HG03432 (cell line): ENCODE results near the gene FGF2.
"Not testable (repeated sequence)": the region's sequence is repeated elsewhere in the genome, so short reads cannot be mapped to it uniquely, and the experiment has no call there.

Experiments
- ATAC-seq: cut with Tn5 transposase; IDR thresholded peaks from one replicate; pipeline ENCODE4 v1.9.1; 2021; ENCODE audit warnings: mild to moderate bottlenecking, moderate library complexity; ENCODE audit not compliant: unreplicated experiment

FGF2 gene

DNA sequence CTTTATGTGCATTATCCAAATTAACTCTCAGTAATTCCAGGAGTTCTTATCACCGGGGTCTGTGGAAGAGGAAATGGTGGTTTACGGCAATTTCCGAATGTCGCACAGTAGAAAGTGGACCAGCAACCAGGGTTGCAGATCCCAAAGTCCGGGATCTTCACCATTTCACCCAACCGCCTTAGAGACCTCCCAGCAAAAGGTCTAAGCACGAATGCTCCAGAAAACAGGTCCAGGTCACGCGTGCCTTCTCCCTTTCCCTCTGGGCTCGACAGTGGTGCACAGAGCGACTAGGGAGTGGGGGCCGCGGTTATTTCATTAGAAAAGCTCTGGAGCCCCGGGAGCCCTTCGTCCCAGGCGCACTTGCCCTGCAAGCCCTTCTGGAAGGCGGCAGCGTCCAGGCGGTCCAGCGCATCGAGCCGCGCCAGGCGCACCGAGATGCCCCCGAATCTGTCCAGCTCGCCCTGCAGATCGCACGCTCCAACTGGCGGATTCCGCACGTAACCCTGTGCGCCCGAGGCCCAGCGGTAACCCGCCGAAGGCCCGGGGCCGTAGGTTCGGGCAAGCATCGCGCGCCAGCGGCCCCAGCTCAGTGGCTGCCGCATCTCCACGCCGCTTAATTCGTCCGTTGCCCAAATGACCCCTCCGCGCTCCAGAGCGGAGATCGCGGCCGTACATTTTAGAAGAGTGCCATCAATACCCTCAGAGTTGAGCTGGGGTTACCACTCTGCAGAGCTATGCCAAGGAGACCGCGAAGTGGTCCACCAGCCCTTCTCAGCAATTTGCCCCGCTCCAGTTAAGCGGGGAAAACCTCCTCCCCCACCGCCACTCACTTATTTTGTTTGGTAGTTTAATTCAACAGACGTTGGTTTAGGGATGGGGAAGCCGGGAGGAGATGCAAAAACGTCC lies 95.6 kb downstream of the FGF2 start, which contains the start of gene NUDT6:
NUDT6 (minus strand) TSS at position 627 of the 906 bp plus-strand sequence; CDS start at position 602, 25 bp downstream.
- peak; percentile 78 for ATAC-seq

DNA sequence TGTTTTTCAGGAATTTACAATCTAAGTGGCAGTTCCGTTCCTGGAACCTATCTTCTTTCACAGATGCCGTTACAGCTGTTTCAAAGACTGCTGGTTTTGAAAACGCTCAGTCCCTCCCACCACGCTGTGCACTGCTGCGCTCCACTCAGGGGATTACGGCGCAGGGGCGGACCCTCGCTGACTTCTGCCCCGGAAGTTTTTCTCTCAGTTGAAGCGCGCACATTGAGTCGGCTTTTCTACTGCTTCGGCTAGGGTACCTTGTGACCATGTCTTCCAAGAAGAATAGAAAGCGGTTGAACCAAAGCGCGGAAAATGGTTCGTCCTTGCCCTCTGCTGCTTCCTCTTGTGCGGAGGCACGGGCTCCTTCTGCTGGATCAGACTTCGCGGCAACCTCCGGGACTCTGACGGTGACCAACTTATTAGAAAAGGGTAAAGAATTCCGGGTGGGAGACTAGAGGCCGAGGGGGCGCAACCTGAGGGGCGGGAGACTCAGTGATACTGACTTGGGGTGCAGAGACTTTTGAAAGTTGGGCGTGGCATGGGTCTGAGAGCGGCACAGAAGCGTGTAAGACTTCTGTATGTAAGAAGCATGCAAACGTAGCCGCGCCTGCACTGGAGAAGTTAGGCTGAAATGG lies 96.4 kb downstream of the FGF2 start:
- peak; percentile 96 for ATAC-seq

GRCh38 chr4:122928930-122929329 lies 102.3 kb downstream of the FGF2 start:
- no peak for ATAC-seq

DNA sequence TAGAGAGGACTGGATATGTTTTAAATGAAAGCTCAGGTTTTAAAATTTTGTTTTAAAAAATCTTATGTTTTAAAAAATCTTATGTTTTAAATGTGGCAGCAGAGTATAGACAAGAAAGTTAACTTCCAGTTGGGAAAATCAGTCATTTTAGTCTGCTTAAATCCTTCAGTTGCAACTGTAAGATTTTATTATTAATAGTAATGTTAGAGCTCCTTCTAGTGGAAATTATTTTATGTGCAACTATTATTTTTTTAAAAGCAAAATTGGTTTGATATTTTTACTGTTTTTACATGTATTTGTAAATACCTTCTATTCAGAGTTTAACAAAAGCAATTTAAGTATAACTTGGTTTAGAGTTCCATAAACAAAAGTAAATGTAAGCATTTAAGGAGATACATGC lies 104.2 kb downstream of the FGF2 start:
- ATAC-seq: no peak

DNA sequence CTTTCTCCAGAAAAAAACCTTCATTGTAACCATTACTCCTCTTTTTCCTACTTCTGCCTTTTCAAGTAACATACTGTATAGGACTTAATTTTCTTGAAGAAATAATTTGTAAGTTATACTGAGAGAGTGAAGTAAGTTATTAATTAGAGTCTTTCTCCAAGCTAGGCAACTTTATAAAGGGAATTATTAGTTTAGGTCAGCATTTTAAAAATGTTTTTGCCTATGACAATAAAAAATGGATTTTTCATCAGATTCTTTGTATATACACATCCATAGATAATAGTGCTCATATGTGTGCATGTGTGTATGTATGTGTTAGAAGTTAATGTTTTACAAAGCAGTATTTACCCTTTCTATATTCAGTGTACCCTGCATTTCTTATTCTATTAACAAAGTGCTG lies 106.1 kb downstream of the FGF2 start:
- no peak for ATAC-seq

DNA sequence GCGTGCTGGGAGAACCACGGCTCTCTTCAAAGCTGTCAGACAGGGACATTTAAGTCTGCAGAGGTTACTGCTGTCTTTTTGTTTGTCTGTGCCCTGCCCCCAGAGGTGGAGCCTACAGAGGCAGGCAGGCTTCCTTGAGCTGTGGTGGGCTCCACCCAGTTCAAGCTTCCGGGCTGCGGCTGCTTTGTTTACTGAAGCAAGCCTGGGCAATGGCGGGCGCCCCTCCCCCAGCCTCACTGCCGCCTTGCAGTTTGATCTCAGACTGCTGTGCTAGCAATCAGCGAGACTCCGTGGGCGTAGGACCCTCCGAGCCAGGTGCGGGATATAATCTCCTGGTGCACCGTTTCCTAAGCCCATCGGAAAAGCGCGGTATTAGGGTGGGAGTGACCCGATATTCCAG lies 118.5 kb downstream of the FGF2 start:
- ATAC-seq: not testable (repeated sequence)

DNA sequence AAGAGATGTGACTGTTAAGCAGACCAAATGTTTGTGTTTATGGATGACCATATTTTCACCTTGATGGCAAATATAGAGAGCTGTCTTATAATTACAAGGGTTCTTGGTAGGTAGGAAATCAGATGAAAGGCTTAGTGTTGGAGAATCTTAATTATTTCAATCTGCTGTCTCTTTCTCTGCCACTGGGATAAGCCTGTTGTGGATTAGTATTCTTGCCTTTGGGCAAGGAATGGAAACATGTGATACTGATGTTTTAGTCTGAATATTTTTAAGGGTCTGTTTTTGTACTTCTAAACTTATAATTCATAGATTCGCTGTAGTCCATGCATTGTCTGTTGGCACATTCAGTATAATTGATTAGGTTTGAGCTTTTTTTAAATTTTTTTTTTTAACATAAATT lies 119.5 kb downstream of the FGF2 start:
- ATAC-seq: no peak
